GM21786 (cell line): ENCODE data around the gene CEP128.
A peak's percentile ranks its signal among the peaks of the same experiment; 100 is the strongest.

Experiments
- ATAC-seq: cut with Tn5 transposase; IDR thresholded peaks from one replicate; pipeline ENCODE4 v1.9.1; 2021; ENCODE audit not compliant: unreplicated experiment

The CEP128 gene

GRCh38 chr14:80621701-80622100, 319.8 kb downstream of the CEP128 start:
- ATAC-seq = peak; percentile 81

GRCh38 chr14:80620434-80620833, 321.1 kb downstream of the CEP128 start:
- ATAC-seq = no peak

- ATAC-seq = no peak
Measured at GRCh38 chr14:80618751-80619329, 322.7 kb downstream of the CEP128 start.

GRCh38 chr14:80615831-80616230, 325.7 kb downstream of the CEP128 start:
- ATAC-seq = peak; percentile 90

- ATAC-seq = no peak
Measured at GRCh38 chr14:80609055-80609454, 332.5 kb downstream of the CEP128 start.

GRCh38 chr14:80608563-80608962, 333.0 kb downstream of the CEP128 start:
- no peak for ATAC-seq

GRCh38 chr14:80607430-80608190, 333.9 kb downstream of the CEP128 start:
- ATAC-seq = no peak

- no peak for ATAC-seq
Measured at GRCh38 chr14:80606347-80606772, 335.2 kb downstream of the CEP128 start.

GRCh38 chr14:80605536-80605935, 336.0 kb downstream of the CEP128 start:
- ATAC-seq = no peak

- ATAC-seq = no peak
Measured at GRCh38 chr14:80602946-80603345, 338.6 kb downstream of the CEP128 start.

- ATAC-seq = peak; percentile 91
Measured at GRCh38 chr14:80587096-80587724, 354.3 kb downstream of the CEP128 start.

GRCh38 chr14:80586131-80586530, 355.4 kb downstream of the CEP128 start:
- no peak for ATAC-seq

- no peak for ATAC-seq
Measured at GRCh38 chr14:80585506-80585835, 356.1 kb downstream of the CEP128 start.

- ATAC-seq = no peak
Measured at GRCh38 chr14:80584744-80585505, 356.6 kb downstream of the CEP128 start.

GRCh38 chr14:80577599-80577998, 363.9 kb downstream of the CEP128 start:
- no peak for ATAC-seq

- ATAC-seq = no peak
Measured at GRCh38 chr14:80576401-80576800, 365.1 kb downstream of the CEP128 start.

- no peak for ATAC-seq
Measured at GRCh38 chr14:80575763-80576162, 365.8 kb downstream of the CEP128 start.

- ATAC-seq = no peak
Measured at GRCh38 chr14:80572666-80573065, 368.9 kb downstream of the CEP128 start.

- no peak for ATAC-seq
Measured at GRCh38 chr14:80570930-80571298, 370.6 kb downstream of the CEP128 start.

GRCh38 chr14:80567905-80568536, 373.5 kb downstream of the CEP128 start:
- no peak for ATAC-seq

GRCh38 chr14:80565001-80565400, 376.5 kb downstream of the CEP128 start:
- ATAC-seq = no peak
